Astrocyte of the hippocampus (primary cell): ENCODE measurements around the gene KLHL29.

Experiments used
- DNase-seq: peaks from one replicate; pipeline ENCODE4 v3.0.0; 2011; ENCODE audit warnings: low read depth, low spot score

KLHL29 gene

DNA sequence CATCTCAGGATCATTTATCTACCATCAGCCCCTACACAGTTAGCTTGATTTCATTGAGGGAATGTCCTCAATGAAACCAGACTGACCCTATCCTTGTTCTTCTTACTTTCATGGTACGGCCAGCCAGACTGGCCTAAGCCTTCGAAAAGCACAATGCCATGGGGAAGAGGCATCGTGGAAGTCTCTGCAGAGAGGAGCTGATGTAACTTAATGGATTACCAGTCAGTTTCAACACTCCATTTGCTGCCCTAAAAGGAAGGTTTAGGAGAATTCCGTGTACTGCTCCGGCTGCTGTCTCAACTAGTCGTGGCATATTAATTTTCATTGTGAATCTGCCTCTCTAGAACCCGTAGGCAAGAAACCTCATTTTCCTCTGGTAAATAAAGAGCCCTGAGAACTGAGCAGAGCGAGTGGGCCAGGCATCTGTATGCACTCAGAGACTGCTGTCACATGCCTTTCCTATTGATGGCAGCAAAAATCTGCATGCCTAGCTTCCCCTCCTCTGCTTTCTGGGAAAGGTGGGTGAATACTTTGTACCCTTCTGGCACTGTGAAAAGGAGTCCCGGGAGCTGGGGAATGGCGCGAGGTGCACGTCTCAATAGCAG lies 184.9 kb downstream of the KLHL29 start:
- no peak for DNase-seq

DNA sequence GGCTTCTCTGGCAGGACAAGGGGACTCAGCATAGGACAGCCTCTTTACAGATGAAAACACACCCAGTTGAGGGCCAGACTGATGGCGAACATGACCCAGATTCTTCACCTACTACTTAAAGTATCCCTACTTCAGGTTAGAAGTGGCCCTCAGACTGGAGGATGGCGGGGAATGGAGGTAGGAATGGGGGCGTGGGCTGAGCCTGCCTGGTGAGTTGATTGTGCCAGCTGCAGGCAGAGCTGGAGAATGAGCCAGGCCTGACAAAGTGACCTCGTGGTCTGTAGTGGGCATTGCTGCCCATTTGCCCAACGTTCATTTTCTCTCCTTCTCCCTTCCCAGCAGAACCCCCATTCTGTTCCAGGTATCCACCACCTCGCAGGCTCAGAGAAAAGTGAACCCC lies 186.1 kb downstream of the KLHL29 start:
- no peak for DNase-seq

DNA sequence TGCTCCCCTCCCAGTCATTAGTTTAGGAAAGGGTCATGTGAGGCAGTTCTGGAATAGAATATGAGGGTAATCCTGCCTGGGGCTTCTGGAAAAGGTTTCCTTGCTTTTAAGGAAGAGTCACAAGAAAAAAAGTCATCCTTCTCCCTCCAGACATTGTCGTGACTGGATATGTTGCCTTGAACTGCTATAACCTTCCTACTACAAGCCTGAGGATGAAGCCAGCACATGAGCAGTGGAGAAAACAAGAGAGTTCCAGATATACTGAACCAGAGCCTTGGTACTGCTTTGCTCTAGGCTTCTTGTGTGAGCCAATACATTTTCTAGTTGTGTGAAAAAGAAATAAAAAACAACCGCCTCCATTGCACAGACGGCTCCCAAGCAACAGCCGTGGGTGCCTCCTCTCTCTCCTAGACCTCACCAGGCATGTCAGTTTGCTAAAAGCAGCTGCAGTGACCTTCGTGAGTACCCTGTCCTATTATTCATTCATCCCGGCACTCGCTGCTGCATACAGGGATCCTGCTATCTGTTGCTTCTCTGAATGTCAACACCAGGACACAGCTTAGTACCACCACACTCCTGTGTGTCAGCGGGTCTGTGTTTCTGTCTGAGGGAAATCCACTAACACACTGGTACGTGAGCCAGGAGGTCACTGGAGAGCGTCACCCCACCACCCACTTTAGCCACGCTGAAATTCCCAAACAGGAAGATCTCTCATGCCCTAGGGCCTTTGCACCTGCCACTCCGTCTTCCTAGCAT lies 186.7 kb downstream of the KLHL29 start:
- no peak for DNase-seq

DNA sequence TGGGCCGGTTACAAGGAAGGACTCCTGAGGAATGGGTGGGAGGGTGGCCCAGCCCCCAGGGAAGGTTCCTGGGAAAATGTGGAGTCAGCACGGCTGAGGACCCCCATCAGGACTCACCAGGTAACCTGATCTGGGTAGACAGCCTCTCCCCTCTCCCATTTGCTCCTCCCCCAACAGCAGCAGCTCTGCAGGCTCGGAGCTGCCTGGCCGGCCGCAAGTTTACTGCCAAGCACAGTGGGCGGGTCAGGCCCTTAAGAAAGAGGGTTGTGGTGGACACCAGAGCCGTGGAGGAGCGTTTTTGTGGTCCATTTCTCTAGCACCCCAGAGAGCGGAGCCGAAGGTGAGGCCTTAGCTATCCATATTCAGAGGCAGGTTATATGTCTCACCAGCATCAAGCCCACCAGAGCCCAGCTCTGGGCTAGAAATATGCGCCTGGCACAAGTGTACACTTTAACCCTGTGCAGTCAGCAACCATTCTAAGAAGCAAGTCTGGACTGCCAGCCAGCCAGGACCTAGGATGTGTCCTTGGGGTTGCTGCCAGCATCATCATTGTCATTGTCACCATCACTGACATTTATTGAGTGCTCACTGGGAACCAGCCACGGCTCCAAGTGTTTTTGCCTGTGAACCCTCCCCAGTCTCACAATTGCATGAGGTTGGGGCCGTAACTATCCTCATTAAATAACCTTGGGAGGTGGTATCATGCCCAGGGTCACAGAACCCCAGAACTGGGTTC lies 190.1 kb downstream of the KLHL29 start:
- DNase-seq: no peak

DNA sequence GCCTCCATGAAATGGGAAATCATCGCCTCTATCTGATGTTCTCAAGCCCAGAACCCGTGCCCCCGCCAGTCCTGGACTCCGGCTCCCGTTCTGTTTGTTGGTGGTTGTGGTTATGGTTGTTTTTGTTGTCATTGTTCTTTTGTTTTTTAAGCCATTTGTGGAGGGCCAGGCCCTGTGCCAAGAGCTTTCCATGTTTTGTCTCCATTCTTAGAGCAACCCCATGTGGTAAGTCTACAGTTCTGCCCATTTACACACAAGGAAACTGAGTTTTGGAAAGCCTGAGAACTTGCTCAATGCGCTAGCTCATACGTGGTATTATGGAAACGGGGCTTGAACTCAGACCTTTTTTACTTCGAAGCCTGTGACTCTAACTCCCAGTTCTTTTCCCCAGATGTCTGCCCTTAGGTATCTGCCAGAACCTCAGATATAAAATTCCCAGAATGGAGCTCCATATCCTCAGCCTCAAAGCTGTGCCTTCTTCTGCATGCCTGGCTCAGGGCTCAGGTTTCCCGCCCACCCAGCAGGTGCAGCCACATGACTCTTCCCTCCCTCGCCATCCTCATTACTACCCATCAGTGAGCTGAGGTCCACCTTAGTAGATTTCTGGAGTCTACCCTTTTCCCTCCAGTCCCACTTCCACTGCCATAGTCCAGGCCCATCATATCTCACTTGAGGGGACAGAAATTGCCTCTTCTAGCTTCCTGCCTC lies 194.1 kb downstream of the KLHL29 start:
- peak; percentile 52 for DNase-seq

DNA sequence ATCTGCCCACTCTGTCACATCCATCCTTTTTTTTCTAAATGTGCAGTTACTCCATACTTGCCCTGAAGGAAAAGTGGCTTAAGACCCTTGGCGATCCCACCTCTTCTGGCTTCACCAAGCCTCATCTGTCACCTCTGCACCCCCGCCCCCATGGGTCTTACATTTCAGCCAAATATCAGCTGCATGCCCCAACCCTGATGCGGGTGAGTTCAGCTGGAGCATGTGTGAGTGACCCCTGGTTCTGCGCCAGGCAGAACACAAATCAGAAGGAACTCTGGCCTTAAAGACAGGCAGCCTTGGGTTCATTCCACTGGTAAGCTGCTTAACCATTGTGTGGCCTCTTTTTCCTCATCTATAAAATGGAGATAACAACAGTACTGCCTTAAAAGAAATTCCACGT lies 194.7 kb downstream of the KLHL29 start:
- DNase-seq: no peak

DNA sequence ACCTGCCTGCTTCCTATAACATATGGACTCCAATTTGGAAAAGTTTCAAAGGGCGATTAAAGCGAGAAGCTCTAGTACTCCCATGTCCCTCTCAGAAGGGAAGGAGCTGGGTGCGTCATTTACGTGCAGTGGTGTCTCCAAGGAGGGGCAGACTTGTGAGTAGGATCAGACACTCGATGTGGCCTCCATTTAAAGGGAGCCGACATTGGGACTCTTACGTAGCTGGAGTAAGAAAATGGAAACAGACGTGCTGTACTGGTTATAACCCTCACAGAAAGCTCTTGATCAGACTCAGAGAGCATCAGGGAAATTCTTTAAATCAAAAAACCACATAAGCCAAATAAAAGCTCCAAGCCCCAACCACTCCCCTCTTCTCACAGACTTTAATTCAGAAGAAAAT lies 198.5 kb downstream of the KLHL29 start:
- no peak for DNase-seq

DNA sequence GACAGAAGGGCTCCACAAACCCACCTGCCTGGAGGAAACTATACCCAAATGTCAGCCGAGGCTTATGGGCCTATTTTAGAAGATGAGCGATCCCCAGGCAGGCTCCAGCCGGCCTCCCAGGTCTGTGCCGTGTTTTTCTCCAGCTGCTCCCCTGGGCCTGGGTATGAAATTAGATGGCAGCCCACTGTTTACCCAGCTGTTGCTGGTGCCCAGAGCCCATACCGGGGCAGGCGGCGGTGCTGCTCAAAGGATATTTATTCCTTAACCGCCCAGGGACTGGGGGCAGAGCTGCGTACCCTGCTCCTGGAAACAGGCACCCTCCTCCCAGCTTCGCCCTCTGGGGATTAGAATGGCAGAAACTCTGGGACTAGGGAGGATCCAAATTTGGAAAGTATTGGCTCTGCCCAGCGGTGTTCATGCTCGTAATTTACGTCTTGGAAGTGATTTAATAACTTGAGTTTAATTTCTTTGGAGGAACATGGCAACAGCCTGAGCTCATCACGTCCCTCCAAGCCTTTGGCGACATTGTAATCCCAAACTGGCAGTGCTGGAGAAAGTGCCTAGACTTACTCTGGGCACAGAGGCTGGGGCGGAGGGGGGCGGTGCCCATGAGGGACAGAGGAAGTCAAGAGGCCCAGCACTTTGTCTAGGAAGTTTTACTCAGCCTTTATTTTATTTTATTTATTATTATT lies 199.2 kb downstream of the KLHL29 start:
- no peak for DNase-seq

DNA sequence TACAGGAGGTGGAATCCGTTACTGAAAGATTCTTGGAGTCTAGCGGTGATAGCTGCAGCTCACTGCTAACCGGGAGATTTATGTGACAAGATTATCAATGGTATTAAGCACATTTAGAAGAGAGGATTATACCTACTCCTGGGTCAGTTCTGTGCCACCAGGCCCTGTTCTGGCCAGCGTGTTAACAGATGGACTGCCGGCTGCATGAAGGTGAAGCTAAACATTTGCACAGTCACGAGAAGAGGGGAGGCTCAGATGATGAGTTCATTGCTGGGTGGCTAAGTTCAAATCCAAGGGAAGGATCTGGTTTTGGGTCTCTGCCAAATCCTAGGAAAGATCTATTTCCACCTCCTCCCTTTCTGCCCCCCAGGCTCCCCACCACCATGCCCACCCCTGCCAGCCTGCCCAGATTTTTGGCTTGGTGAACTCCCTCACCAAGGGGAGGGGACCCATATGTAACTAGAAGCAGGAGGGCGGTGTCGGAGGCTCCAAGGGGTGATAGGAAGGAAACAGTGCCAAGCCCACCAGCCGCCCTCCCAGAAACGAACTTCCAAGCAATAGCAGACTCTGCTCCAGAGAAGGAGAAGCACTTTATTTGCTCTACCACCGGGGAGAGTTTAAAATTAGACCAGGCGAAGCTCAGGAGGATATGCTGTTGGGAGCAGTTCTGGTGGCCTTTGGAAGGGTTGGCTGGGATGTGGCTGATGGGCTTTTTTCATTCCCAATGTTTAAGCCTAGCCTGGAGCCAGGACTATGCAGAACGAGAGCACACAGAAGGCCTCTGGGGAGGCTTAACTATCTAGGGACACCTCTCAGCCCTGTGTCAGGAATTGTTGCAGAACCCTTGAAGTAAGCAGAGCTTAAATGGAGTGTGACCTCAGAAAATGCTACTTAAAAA lies 200.5 kb downstream of the KLHL29 start:
- no peak for DNase-seq

DNA sequence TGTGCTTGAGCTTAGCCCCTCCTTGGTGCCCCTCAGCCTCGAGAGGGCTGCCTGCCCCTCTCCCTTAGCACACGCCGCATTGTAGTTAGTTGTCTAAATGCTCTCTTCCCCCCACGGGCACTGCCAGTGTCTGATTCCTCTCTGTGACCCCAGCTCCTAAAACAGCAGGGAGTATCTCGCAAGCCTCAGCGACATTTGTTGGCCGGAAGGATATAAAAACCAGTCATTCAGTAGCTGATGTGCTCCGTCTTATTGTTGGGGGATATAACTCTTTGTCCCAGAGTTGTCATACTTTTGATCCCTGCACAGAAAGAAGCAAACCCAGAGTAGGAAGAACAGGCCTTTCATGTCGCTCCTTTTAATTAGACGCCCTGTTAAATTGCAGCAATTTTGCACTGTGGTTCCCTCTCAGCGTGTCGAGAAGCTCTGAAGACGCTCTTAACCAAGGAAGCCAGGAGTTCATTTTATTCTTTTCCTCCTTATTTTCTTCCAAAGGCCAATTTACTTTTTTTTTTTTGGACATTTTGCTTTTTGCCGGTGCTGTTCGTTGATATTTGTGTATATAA lies 201.8 kb downstream of the KLHL29 start:
- no peak for DNase-seq

DNA sequence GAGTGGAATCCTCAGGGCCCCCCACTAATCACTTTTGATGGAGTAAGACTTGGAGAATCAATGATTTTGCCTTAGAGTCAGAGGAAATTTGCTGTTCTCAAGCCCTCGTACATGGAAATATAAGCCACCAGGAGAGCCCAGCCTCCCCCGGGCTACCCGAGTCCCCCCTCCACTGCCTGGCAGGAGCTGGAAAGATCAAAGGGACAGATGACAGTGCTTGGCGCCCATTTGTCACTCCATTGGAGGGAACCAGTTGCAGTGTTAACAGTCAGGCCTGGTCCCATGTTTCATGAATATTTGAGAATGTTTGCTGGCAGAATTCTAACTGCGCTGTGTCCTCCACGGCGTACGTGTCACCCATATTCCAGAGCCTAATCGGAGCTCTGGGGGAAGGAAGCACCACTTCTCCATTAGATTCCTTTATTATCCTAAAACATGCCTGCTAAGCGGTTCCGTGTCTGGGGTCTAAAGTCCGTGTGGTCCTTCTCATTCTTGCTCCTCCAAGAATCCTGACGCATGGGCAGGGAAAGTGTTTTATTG lies 202.4 kb downstream of the KLHL29 start:
- no peak for DNase-seq

DNA sequence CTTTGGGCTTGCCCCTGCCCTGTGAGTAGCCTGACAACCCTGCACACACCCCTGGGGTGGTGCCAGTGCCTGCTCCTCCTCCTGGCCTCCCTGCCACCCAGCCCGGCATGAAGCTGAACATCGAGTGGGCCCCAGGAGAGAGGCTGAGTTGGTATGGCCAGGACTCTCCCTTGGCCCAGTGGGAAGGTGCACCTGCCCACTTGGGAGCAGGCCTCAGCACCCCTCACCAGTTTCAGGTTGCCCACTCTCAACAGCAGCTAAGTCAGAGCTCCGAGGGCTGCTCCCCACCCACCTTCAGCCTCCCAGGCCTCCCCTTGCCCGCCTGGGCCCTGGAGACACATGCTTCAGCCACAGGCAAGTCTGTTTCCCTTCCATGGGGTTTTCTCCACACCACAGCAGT lies 203.1 kb downstream of the KLHL29 start:
- DNase-seq: no peak

DNA sequence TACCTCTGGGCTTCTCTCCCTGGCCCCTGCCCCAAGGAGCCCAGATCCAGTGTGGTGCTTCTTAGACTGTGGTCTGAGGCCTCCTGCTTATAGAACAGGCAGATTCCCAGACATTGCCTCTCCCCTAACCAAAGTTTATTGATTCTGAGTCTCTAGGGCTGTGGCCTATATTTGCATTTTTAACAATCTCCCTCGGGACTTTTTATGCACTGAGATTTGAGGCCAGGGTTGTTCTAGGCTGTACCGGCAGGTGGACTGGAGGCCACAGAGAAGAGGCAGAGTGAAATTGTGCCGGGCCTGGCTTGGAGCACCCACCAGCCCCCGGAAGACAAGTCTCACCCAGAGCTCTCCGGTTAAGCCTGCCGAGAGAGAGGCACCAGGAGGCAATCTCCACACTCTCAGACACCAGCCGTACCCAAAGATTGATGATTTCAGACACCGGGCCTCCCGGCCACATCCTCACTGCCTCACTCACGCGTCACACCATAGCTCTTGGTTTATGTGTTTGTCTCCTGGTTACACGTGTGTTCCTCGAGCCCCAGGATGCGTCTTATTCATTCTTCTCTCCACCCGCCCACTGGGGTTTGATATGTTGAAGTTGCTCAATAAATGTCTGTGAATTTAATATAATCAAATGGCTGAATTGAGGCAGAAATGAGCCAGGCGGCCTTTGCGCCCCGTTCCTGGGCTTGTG lies 203.7 kb downstream of the KLHL29 start:
- no peak for DNase-seq

DNA sequence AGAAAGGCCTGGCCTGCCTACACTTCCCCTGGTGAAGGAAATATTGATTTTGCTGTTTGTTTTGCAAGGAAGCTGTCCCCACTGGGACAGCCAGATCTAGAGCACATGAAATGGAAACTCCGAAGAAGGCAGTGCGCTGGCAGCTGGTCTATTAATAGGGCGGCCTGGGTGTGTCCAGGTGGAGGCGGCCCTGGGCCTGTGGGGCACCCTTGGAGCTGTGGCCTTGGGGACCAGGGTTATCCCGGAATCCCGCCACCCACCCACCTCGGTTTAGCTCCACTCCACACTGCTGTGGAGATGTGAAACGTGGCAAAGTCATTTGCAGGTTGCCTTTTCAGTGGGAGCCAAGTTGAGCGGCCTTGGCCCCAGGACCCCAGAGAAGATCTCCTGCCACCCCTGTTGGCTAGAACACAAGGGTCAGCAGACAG lies 204.3 kb downstream of the KLHL29 start:
- DNase-seq: no peak

DNA sequence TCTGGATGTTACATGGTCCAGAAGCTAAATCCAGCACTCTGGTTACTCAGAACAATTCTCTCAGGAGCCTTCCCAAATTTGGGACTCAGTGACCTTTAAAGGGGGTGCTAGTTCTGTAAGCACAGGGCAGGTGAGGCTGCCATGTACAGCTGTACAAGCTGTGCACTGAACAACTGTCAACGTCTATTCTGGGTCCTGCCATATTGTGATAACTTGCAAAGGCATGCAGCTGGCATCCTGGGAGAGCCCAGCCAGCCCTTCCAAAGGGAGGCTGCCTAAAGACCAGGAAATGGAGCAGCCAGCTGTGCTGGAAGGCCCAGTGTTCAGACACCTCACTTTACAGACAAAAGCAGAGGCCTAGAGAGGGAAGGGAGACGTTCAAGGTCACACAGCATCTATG lies 204.8 kb downstream of the KLHL29 start:
- no peak for DNase-seq

DNA sequence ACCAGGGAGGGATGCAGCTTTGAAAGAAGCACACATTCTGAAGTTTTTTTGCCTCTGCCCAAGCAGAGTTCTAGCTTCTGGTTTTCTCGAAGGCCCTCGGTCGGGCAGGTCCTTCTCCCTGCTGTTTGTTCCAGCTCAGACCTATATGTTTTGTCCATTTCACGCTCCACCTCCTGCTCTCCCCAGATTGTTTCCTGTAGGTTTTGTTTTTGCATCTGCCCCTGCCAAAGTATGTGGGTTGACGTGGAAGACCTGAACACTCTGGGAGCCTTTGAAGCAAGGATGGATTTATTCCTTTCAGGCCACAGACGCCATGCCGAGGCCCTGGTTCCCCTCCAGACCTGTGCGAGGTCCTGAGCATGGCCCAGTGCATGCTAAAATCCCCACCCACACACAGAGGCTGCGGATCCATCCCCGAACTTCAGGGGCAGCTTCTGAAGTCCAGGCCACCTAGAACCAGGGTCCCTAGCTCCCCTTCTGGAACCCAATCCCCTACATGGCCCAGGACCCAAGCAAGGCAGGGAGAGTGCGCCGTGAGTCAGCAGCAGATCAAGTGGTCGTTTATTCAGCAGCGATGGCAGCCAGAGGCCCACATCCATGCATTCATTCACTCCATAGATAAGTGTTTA lies 205.4 kb downstream of the KLHL29 start:
- no peak for DNase-seq

DNA sequence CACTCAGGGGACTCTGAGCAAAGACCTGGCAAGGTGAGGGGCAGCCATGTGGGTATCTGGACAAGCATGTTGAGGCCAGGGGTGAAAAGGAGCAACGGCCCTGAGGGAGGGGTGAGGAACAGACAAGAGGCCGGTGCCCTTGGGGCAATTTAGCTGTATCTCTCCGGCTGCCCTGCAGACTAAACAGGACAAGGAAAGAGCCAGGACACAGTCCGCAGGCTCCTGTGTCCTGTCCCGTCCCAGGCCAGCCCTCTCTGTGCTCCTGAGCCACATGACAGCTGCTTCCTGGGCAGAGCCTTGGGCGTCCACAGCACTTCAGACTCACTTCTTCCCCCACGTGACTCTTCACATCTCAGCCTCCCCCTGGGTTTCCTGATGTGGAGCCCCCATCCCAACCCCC lies 206.1 kb downstream of the KLHL29 start:
- no peak for DNase-seq

DNA sequence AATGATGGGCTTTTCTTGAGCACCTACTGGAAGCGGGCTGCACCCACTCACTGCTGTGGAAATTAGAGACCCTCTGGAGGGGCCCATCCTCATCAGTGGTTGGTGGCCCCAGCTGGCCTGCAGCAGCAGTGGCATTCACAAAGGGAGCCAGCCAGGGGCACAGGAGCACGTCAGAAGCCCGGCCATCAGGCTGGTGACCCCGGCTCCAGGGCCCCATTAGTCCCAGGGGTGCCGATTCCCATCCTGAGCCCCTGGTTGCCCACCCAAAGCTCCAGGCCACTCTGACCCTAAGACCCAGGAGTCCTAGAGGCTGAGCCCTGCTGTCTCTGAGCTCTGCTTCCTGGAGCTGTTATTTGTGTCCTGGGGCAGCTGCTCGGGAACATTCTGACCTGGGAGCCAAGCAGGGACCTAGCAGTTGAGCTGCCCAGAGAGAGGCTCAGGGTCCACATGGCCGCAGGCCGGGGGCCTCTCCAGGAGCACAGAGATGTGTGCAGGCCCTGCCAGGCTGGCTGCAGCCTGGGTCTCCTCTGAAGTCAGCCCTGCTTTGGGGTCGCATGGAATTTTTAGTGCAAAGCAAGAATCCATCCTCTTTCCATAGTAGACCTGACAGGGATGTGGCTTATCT lies 207.2 kb downstream of the KLHL29 start:
- DNase-seq: no peak
